ENCODE measurements around the gene MLANA.

DNA sequence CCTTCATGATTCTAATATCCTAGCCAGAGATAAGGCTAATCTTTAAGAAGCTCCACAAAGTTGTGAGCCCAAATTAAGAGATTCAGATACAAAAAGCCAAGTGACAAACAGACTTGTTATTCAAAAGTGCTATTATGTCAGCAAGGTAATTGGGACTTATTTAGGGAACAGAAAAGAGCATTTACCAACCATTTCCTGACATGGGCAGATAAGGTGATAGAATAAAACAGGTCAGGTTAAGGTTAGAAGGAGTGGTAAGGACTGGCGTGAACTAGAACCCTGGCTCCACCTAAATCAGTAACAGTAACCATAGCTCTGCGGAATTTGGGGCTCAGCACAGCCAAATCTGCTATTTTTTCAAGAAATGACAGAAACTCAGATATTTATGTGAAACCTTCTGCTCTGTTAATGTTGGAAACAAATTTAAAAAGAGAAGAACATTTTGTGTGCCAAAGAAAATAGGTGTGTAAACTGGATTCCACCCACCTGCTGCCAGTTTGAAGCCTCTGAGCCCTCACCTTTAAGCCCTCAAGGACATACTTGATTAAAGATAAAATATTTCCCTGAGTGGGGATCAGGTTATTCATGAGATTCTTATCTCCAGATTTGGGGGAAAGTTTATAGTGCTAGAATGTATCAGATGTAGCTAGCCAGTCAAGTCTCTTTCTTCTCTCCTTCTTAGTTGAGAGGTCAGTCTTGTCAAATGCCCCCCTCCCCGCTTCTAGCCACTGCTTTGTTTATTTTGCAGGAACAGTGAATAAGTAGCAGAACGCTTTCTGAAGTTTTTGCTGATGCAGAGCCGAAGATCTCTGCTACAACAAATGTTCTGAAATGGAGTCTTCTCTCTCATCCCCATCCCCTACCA, 47.5 kb upstream of the MLANA start:
- TF ChIP-seq SPI1 (IDR thresholded peaks at IDR 0.05; ENCODE audit: low read depth, low read length) (no peak), POLR2AphosphoS5 (IDR thresholded peaks at IDR 0.05; ENCODE audit: low read depth, low read length) (no peak)

Data from GM12891 (cell line).